ENCODE data around the gene RTP4. TPM values are rescaled to one million over a fixed set of nuclear protein-coding genes. Genes with fewer than 3 reads are reported as not detected.

RTP4 gene
- total RNA-seq, 4 donors from 2014 or later = 0.35 to 4.2 (median 0.95) TPM

DNA sequence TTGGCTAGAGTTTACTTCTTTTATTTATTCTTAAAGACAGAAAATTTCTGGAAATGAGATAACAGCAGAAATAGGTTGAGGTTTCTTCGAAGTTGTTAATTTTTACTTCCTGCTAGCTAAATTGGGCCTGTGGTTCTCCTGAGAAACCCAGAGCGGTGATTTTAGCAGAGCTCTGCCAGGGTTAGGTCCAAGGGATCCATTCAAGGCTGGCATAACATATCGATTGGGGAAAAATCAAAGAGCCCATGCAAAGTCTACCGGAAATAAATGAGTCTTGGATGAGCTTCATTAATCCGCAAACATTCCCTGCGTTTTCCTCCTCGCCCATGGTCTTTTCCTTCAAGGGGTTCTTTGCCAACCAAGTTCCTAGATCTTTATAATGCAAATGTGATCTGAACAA, 45.9 kb upstream of the RTP4 start:
- Histone ChIP-seq H3K4me1 (peaks cover 0 to 13% (median 2%) of the 10 kb centered on the region in 3 donors), H3K9me3 (no peaks in the 10 kb centered on the region), H3K27me3 (peaks cover 0 to 82% (median 0%) of the 10 kb centered on the region in 4 donors), H3K4me3 (no peak overlapping the region), H3K27ac (no peak overlapping the region), H3K36me3 (no peaks in the 10 kb centered on the region)
- WGBS, 2 donors = 76 to 78% methylated on average over 7 of the region's 7 CpGs
- intact Hi-C loops (cut with DNase I) = no loop called here
- TF ChIP-seq, protein P1, sequence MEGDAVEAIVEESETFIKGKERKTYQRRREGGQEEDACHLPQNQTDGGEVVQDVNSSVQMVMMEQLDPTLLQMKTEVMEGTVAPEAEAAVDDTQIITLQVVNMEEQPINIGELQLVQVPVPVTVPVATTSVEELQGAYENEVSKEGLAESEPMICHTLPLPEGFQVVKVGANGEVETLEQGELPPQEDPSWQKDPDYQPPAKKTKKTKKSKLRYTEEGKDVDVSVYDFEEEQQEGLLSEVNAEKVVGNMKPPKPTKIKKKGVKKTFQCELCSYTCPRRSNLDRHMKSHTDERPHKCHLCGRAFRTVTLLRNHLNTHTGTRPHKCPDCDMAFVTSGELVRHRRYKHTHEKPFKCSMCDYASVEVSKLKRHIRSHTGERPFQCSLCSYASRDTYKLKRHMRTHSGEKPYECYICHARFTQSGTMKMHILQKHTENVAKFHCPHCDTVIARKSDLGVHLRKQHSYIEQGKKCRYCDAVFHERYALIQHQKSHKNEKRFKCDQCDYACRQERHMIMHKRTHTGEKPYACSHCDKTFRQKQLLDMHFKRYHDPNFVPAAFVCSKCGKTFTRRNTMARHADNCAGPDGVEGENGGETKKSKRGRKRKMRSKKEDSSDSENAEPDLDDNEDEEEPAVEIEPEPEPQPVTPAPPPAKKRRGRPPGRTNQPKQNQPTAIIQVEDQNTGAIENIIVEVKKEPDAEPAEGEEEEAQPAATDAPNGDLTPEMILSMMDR (IDR thresholded peaks at IDR 0.05) = no peak
- no peak for TF ChIP-seq POLR2A (IDR thresholded peaks at IDR 0.05)
- no peak for DNase-seq

DNA sequence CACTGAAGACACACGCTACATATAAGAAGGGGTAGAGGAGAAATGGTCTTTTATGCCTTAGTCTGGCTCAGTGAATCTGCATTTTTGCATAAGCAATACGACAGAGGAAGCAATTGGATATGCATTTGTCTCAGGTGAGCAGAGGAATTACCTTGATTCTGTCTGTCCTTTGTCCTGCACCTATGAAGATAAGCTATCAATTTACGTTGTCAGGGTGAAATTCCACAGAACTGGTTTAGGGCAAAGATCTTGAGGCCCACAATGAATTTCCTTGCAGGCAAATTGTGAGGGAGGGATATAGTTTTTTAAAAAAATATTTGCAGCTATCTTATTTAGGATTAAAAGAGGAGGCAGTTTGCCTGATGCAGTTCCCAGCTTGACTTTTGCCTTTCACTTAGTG, 45.1 kb upstream of the RTP4 start:
- H3K27ac ChIP-seq = no peak overlapping the region
- no peak for TF ChIP-seq POLR2A (IDR thresholded peaks at IDR 0.05)
- TF ChIP-seq, protein P1 (IDR thresholded peaks at IDR 0.05) = no peak
- DNase-seq = no peak
- 51 to 71% methylated on average over 3 of the region's 3 CpGs for WGBS, 2 donors
- H3K4me3 ChIP-seq = no peak overlapping the region
- intact Hi-C loops (cut with DNase I) = no loop called here
- no peaks in the 10 kb centered on the region for H3K9me3 ChIP-seq
- no peaks in the 10 kb centered on the region for H3K36me3 ChIP-seq
- peaks cover 0 to 13% (median 2%) of the 10 kb centered on the region in 3 donors for H3K4me1 ChIP-seq
- H3K27me3 ChIP-seq = peaks cover 0 to 78% (median 0%) of the 10 kb centered on the region in 4 donors

DNA sequence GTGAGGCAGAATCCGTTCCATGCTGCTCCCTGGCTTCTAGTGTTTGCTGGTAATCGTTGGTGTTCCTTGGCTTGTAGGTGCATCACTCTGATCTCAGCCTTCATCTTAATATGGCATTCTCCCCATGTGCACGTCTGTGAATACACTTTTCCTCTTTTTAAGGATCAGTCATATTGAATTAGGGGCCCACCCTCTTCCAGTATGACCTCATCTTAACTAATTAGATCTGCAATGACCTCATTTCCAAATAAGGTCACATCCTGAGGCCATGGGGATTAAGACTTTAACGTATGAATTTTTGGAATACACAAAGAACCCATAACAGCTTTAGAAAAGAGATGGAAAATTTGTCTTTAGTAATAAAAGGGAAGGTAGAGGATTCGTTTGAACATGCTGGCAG, 42.6 kb upstream of the RTP4 start:
- no peak for TF ChIP-seq POLR2A (IDR thresholded peaks at IDR 0.05)
- TF ChIP-seq, protein P1 (IDR thresholded peaks at IDR 0.05) = no peak
- DNase-seq = no peak

DNA sequence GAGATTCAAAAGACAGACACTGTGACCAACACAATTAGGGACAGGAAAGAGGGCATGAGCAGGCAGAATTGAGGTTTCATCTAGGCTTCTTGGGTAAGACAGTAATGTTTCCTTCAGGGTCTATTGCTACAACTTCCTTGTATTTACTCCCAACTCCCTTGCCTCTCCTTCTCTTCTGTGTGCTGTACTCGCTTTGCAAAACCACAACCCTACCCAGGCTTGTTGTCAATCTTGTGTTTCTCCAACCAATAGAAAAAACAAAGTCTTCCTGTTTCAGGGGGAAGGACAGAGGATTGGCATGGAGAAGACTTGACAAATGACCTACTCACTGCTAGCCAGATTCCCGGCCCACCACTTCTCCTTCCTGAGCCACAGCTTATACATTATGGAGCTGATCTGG, 40.3 kb upstream of the RTP4 start:
- Histone ChIP-seq H3K4me1 (no peaks in the 10 kb centered on the region), H3K27me3 (peaks cover 0 to 50% (median 0%) of the 10 kb centered on the region in 4 donors), H3K27ac (no peak overlapping the region), H3K36me3 (no peaks in the 10 kb centered on the region), H3K9me3 (no peaks in the 10 kb centered on the region), H3K4me3 (no peak overlapping the region)
- no peak for DNase-seq
- 60 to 64% methylated on average over 2 of the region's 2 CpGs for WGBS, 2 donors
- no peak for TF ChIP-seq POLR2A (IDR thresholded peaks at IDR 0.05)
- TF ChIP-seq, protein P1 (IDR thresholded peaks at IDR 0.05) = no peak
- intact Hi-C loops (cut with DNase I) = no loop called here

More for the DNA sequence above, 42.6 kb upstream of the RTP4 start:
- Histone ChIP-seq H3K4me3 (no peak overlapping the region), H3K27me3 (peaks cover 0 to 64% (median 0%) of the 10 kb centered on the region in 4 donors), H3K36me3 (no peaks in the 10 kb centered on the region), H3K9me3 (no peaks in the 10 kb centered on the region), H3K4me1 (no peaks in the 10 kb centered on the region), H3K27ac (no peak overlapping the region)
- 54 to 55% methylated on average over 5 of the region's 5 CpGs for WGBS, 2 donors
- intact Hi-C loops (cut with DNase I) = no loop called here

DNA sequence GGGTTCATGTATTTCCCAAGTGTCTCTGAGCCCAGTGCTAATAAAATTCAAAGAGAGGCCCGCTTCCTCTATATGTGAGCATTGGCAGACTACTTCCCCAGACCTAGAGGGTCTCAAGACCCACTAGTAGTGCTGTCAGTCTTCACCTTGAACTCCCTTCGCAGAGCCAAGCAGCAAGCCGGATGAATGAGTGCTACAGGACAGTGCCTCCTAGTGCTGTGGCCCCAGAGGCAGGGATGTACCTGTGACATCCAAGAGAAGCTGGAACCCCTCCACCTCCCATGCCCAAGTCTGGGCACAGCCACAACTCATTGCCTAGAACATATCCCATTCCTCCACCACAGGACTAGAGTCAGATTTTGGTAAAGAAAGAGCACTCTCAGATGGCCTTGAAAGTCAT, 39.5 kb upstream of the RTP4 start:
- no peak overlapping the region for H3K4me3 ChIP-seq
- intact Hi-C loops (cut with DNase I) = no loop called here
- no peaks in the 10 kb centered on the region for H3K4me1 ChIP-seq
- H3K27ac ChIP-seq = no peak overlapping the region
- H3K36me3 ChIP-seq = no peaks in the 10 kb centered on the region
- no peak for DNase-seq
- TF ChIP-seq, protein P1 (IDR thresholded peaks at IDR 0.05) = no peak
- TF ChIP-seq POLR2A (IDR thresholded peaks at IDR 0.05) = no peak
- WGBS, 2 donors = 50 to 100% methylated on average over 1 to 3 of the region's 3 CpGs
- H3K27me3 ChIP-seq = peaks cover 0 to 44% (median 0%) of the 10 kb centered on the region in 4 donors
- H3K9me3 ChIP-seq = no peaks in the 10 kb centered on the region
